ENCODE data around the gene RXRA.

Gene RXRA

DNA sequence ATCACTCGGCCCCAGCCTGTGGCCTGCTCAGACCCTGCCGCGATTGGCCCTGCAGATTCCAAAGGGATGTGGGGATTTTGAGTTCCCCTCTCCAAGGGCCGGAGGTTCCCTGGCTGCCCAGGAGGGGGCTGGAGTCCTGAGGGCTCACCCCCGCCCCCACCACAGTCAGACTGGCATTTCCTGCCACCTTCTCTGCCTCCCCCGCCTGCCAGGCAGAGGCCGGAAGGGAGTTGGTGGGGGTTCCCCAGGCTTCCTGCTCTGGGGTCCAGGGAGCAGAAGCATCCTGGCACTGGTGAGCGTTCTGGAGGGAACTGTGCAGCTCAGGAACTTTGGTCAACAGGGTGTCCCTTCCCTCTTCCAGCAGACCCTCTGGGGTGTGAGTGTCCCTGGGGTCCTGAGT, 70.6 kb downstream of the RXRA start:
- H3K27me3 ChIP-seq (ENCODE audit: insufficient read depth, poor library complexity, severe bottlenecking) = no peaks in the 10 kb centered on the region
- H3K4me3 ChIP-seq (replicated peaks; ENCODE audit: insufficient read depth, low read length) = no peak overlapping the region
- TF ChIP-seq SPI1 (IDR thresholded peaks at IDR 0.05; ENCODE audit: borderline replicate concordance, low read depth) (peak; percentile 1; the same call in 1 of the 2 replicates), GABPA (IDR thresholded peaks at IDR 0.05; ENCODE audit: low read depth) (no peak), POLR2AphosphoS5 (IDR thresholded peaks at IDR 0.05; ENCODE audit: low read depth) (no peak)
- TF ChIP-seq, protein P1, sequence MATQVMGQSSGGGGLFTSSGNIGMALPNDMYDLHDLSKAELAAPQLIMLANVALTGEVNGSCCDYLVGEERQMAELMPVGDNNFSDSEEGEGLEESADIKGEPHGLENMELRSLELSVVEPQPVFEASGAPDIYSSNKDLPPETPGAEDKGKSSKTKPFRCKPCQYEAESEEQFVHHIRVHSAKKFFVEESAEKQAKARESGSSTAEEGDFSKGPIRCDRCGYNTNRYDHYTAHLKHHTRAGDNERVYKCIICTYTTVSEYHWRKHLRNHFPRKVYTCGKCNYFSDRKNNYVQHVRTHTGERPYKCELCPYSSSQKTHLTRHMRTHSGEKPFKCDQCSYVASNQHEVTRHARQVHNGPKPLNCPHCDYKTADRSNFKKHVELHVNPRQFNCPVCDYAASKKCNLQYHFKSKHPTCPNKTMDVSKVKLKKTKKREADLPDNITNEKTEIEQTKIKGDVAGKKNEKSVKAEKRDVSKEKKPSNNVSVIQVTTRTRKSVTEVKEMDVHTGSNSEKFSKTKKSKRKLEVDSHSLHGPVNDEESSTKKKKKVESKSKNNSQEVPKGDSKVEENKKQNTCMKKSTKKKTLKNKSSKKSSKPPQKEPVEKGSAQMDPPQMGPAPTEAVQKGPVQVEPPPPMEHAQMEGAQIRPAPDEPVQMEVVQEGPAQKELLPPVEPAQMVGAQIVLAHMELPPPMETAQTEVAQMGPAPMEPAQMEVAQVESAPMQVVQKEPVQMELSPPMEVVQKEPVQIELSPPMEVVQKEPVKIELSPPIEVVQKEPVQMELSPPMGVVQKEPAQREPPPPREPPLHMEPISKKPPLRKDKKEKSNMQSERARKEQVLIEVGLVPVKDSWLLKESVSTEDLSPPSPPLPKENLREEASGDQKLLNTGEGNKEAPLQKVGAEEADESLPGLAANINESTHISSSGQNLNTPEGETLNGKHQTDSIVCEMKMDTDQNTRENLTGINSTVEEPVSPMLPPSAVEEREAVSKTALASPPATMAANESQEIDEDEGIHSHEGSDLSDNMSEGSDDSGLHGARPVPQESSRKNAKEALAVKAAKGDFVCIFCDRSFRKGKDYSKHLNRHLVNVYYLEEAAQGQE (IDR thresholded peaks at IDR 0.05; ENCODE audit: insufficient replicate concordance, low read depth) = no peak
- H3K27ac ChIP-seq (replicated peaks) = peak overlapping the region; percentile 84
- peak in 1 of 2 experiments; percentile 52 for DNase-seq (ENCODE audit: low read depth in 1 of 2, low spot score in 1 of 2)

- no peak overlapping the region for H3K4me3 ChIP-seq (replicated peaks; ENCODE audit: insufficient read depth, low read length)
- no peak for DNase-seq (ENCODE audit: low read depth in 1 of 2, low spot score in 1 of 2)
- no peak overlapping the region for H3K27ac ChIP-seq (replicated peaks)
- TF ChIP-seq, protein P1 (IDR thresholded peaks at IDR 0.05; ENCODE audit: insufficient replicate concordance, low read depth) = no peak
- no peak for TF ChIP-seq GABPA (IDR thresholded peaks at IDR 0.05; ENCODE audit: low read depth)
- TF ChIP-seq CTCF (IDR thresholded peaks at IDR 0.05; ENCODE audit: insufficient read depth, low read length) = no peak
- TF ChIP-seq POLR2AphosphoS5 (IDR thresholded peaks at IDR 0.05; ENCODE audit: low read depth) = no peak
- no peak for TF ChIP-seq SPI1 (IDR thresholded peaks at IDR 0.05; ENCODE audit: borderline replicate concordance, low read depth)
- no peaks in the 10 kb centered on the region for H3K27me3 ChIP-seq (ENCODE audit: insufficient read depth, poor library complexity, severe bottlenecking)
These were observed 72.5 kb downstream of the RXRA start for GRCh38 chr9:134398756-134399155.

- Histone ChIP-seq H3K27ac (replicated peaks) (no peak overlapping the region), H3K27me3 (ENCODE audit: insufficient read depth, poor library complexity, severe bottlenecking) (no peaks in the 10 kb centered on the region), H3K4me3 (replicated peaks; ENCODE audit: insufficient read depth, low read length) (no peak overlapping the region)
- peak; percentile 73 for TF ChIP-seq CTCF (IDR thresholded peaks at IDR 0.05; ENCODE audit: insufficient read depth, low read length)
- TF ChIP-seq SPI1 (IDR thresholded peaks at IDR 0.05; ENCODE audit: borderline replicate concordance, low read depth) = no peak
- peak in 1 of 2 experiments; percentile 45 for DNase-seq (ENCODE audit: low read depth in 1 of 2, low spot score in 1 of 2)
These were observed 73.3 kb downstream of the RXRA start for GRCh38 chr9:134399435-134400056.

DNA sequence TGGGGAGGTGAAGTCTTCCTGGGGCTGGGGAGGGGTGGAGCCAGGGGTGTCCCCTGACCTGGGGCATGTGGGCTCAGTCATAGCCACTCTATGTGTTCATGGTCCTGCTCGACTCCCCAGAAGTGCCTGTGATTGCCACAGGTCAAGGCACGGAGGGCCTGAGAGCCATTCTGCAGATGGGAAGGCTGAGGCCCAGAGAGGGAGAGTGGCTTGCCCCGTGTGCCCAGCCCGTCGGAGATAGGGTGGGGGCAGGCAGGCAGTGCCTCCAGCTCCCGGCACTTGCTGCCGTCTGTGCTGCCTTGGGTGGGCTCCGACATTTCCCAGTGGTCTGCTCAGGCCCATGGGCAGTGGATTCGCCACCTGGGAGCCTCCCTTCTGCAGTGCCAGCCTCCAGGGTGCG, 74.0 kb downstream of the RXRA start:
- no peak for DNase-seq (ENCODE audit: low read depth in 1 of 2, low spot score in 1 of 2)
- no peak overlapping the region for H3K27ac ChIP-seq (replicated peaks)
- no peak for TF ChIP-seq GABPA (IDR thresholded peaks at IDR 0.05; ENCODE audit: low read depth)
- no peak for TF ChIP-seq SPI1 (IDR thresholded peaks at IDR 0.05; ENCODE audit: borderline replicate concordance, low read depth)
- no peak for TF ChIP-seq CTCF (IDR thresholded peaks at IDR 0.05; ENCODE audit: insufficient read depth, low read length)
- no peak for TF ChIP-seq POLR2AphosphoS5 (IDR thresholded peaks at IDR 0.05; ENCODE audit: low read depth)
- TF ChIP-seq, protein P1 (IDR thresholded peaks at IDR 0.05; ENCODE audit: insufficient replicate concordance, low read depth) = no peak
- H3K27me3 ChIP-seq (ENCODE audit: insufficient read depth, poor library complexity, severe bottlenecking) = no peaks in the 10 kb centered on the region
- no peak overlapping the region for H3K4me3 ChIP-seq (replicated peaks; ENCODE audit: insufficient read depth, low read length)
